Testis (tissue), 3 donors: ENCODE results near the gene CD2. TPM values are rescaled to one million over a fixed set of nuclear protein-coding genes. Genes with fewer than 3 reads are reported as not detected.
"Not testable (repeated sequence)": the region's sequence is repeated elsewhere in the genome, so short reads cannot be mapped to it uniquely, and the experiment has no call there.

Experiments used
- DNase-seq: peaks from one replicate; pipeline ENCODE4 v3.0.0-alpha.2; 2019
- H3K27ac ChIP-seq, 2 donors: fragments of 200-600 bp; sonication (generic); one replicate each; pipeline ENCODE4 v1.5.1; 2019
- H3K27me3 ChIP-seq: fragments of 200-600 bp; sonication (generic); one replicate; pipeline ENCODE4 v1.5.1; 2019
- H3K36me3 ChIP-seq: fragments of 200-600 bp; sonication (generic); one replicate; pipeline ENCODE4 v1.5.1; 2017; ENCODE audit warnings: low read depth; ENCODE audit errors: missing control alignments
- H3K4me1 ChIP-seq: fragments of 200-600 bp; sonication (generic); one replicate; pipeline ENCODE4 v1.5.1; 2019
- H3K4me3 ChIP-seq, 2 donors: fragments of 200-600 bp; sonication (generic); one replicate each; pipeline ENCODE4 v1.5.1; 2017 to 2019
- H3K9me3 ChIP-seq: fragments of 200-600 bp; sonication (generic); one replicate; pipeline ENCODE4 v1.5.1; 2017
- CTCF ChIP-seq, 3 experiments: fragments of 450-650 bp in 2 of 3; fragments of 200-600 bp in 1 of 3; sonication (generic) in 1 of 3; IDR thresholded peaks; one replicate each; pipeline ENCODE4 v1.5.1; 2016 to 2019; ENCODE audit warnings: antibody characterized with exemption in 3 of 3, mild to moderate bottlenecking in 2 of 3, moderate library complexity in 1 of 3
- POLR2A ChIP-seq: fragments of 450-650 bp; IDR thresholded peaks from one replicate; pipeline ENCODE4 v1.6.1; 2017; ENCODE audit warnings: antibody characterized with exemption, mild to moderate bottlenecking, moderate library complexity
- WGBS, 2 donors: methylation state at CpG; one replicate each; pipeline ENCODE4 v1.1.5; 2018; 5-methylcytosine and 5-hydroxymethylcytosine counted together
- intact Hi-C: fragments of 100-400 bp; cut with DNase I; formaldehyde crosslinking; loops from one replicate; pipeline ENCODE4 v1.15.1; 2023; ENCODE audit warnings: low total_unique reads
- polyA plus RNA-seq: library from polyadenylated mRNA; stranded (reverse); fragments of 350-450 nt; fragmentation: Illumina TruSeq; extraction: RNeasy Lipid Tissue Mini Kit (QIAGEN cat#74804); gene quantifications from one replicate; pipeline ENCODE4 v1.2.3, GENCODE V29; 2014; ENCODE audit warnings: low read depth, low replicate concordance; ENCODE audit not compliant: insufficient read depth
- total RNA-seq, 2 donors: library from RNA; depleted of rRNA; stranded (reverse); fragments of >200 nt; gene quantifications; one replicate each; pipeline ENCODE4 v1.2.3, GENCODE V29; 2016

CD2 gene
- total and polyA plus RNA-seq, 3 donors from 2014 or later: 0.63 to 5.8 (median 1.4) TPM

GRCh38 chr1:116755066-116755465 is 836 bp downstream of the CD2 start:
- H3K4me3 ChIP-seq: no peak overlapping the region

GRCh38 chr1:116755681-116756080 is 1.5 kb downstream of the CD2 start:
- Histone ChIP-seq H3K27ac (no peak overlapping the region), H3K4me1 (no peaks in the 10 kb centered on the region), H3K4me3 (no peak overlapping the region), H3K27me3 (no peaks in the 10 kb centered on the region), H3K9me3 (no peaks in the 10 kb centered on the region), H3K36me3 (no peaks in the 10 kb centered on the region)
- no peak for DNase-seq
- intact Hi-C loops: no loop called here
- WGBS, 2 donors: 77 to 90% methylated on average over 4 of the region's 4 CpGs
- TF ChIP-seq POLR2A (no peak), CTCF (IDR thresholded peaks at IDR 0.05) (no peak)

More at GRCh38 chr1:116755066-116755465, 836 bp downstream of the CD2 start:
- TF ChIP-seq POLR2A (no peak), CTCF (IDR thresholded peaks at IDR 0.05) (no peak)
- intact Hi-C loops: no loop called here
- WGBS, 2 donors: 90 to 97% methylated on average over 8 of the region's 8 CpGs
- Histone ChIP-seq H3K36me3 (no peaks in the 10 kb centered on the region), H3K4me1 (no peaks in the 10 kb centered on the region), H3K27me3 (no peaks in the 10 kb centered on the region), H3K27ac (no peak overlapping the region), H3K9me3 (no peaks in the 10 kb centered on the region)
- no peak for DNase-seq

- H3K9me3 ChIP-seq, intact Hi-C loops, DNase-seq, H3K27me3 ChIP-seq, H3K36me3 ChIP-seq, H3K27ac ChIP-seq, H3K4me3 ChIP-seq, H3K4me1 ChIP-seq: not testable (repeated sequence)
- WGBS, 2 donors: 88 to 89% methylated on average over 8 of the region's 8 CpGs
Observed at GRCh38 chr1:116756092-116756491, 1.9 kb downstream of the CD2 start.

GRCh38 chr1:116758456-116758815 is 4.2 kb downstream of the CD2 start:
- H3K36me3 ChIP-seq, DNase-seq, H3K4me3 ChIP-seq, intact Hi-C loops, H3K4me1 ChIP-seq, H3K9me3 ChIP-seq, H3K27ac ChIP-seq, H3K27me3 ChIP-seq: not testable (repeated sequence)
- WGBS, 2 donors: 90 to 95% methylated on average over 4 to 5 of the region's 5 CpGs

GRCh38 chr1:116759636-116760035 is 5.4 kb downstream of the CD2 start:
- TF ChIP-seq CTCF (IDR thresholded peaks at IDR 0.05) (no peak), POLR2A (no peak)
- Histone ChIP-seq H3K27me3 (no peaks in the 10 kb centered on the region), H3K36me3 (no peaks in the 10 kb centered on the region), H3K4me1 (no peaks in the 10 kb centered on the region), H3K27ac (no peak overlapping the region), H3K9me3 (no peaks in the 10 kb centered on the region), H3K4me3 (no peak overlapping the region)
- DNase-seq: no peak
- intact Hi-C loops: no loop called here
- WGBS, 2 donors: 75 to 89% methylated on average over 1 of the region's 1 CpG

- Histone ChIP-seq H3K4me3 (no peak overlapping the region), H3K9me3 (no peaks in the 10 kb centered on the region), H3K36me3 (no peaks in the 10 kb centered on the region), H3K27me3 (no peaks in the 10 kb centered on the region), H3K4me1 (no peaks in the 10 kb centered on the region), H3K27ac (no peak overlapping the region)
- intact Hi-C loops: no loop called here
- TF ChIP-seq CTCF (IDR thresholded peaks at IDR 0.05) (no peak), POLR2A (no peak)
- WGBS, 2 donors: 94 to 95% methylated on average over 3 of the region's 3 CpGs
- DNase-seq: no peak
Observed at GRCh38 chr1:116760487-116760886, 6.3 kb downstream of the CD2 start.
